ENCODE data around the gene EML6. TPM values are rescaled to one million over a fixed set of nuclear protein-coding genes. Genes with fewer than 3 reads are reported as not detected.

The EML6 gene
- polyA plus RNA-seq, 3 donors: 0.22 to 0.85 (median 0.74) TPM

- 92 to 97% (median 96%) methylated on average over 13 of the region's 13 CpGs for WGBS, 3 donors
Measured at GRCh38 chr2:54962511-54962910, 239.0 kb downstream of the EML6 start.

DNA sequence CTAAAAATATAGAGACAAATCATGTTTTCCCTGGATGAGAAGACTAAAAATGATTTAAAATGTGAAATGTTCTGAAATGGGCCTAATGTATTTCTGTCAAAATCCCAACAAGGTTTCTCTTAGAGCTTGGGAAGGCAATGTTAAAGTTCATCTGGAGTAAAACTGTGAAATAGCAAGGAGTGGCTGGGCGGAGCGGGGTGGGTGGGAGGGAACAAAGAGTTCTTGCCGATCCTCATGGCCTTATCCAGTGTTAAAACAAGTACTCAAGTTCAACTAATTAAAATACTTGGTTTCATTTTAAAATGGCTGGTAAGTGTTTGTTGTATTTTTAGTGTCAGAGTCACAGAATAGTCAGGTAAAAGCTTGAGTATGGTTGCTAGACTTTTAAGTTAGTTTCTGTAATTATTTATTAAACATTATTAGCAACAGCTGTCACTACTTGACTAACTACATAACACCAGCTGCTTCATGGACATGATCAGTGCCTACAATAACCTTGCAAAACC is 239.5 kb downstream of the EML6 start:
- 84 to 92% (median 86%) methylated on average over 3 of the region's 3 CpGs for WGBS, 3 donors
- no peak overlapping the region for H3K27ac ChIP-seq (ENCODE audit: low read depth, low read length)

More at GRCh38 chr2:54962511-54962910, 239.0 kb downstream of the EML6 start:
- no peak overlapping the region for H3K27ac ChIP-seq (ENCODE audit: low read depth, low read length)

DNA sequence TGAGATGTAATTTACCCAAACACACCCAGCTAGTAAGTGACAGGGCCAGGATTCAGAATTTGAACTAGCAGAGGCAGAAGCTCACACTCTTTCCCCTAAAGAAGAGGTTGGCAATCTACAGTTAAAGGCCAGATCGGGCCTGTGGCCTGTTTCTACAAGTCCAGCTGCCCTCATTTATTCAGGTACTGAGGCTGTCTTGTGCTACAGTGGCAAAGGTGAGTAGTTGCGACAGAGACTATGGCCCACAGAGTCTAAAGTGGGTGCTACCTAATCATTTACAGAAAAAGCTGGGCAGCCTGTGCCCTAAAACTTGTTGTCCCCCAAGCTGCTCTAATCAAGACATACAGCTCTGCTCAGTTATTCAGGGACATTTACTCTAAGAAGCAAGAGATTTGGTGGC is 240.0 kb downstream of the EML6 start:
- 93 to 96% (median 94%) methylated on average over 2 of the region's 2 CpGs for WGBS, 3 donors
- H3K27ac ChIP-seq (ENCODE audit: low read depth, low read length): no peak overlapping the region

- no peak overlapping the region for H3K27ac ChIP-seq (ENCODE audit: low read depth, low read length)
- 91 to 96% (median 95%) methylated on average over 8 of the region's 8 CpGs for WGBS, 3 donors
Measured at GRCh38 chr2:54964271-54964670, 240.8 kb downstream of the EML6 start.

- H3K27ac ChIP-seq (ENCODE audit: low read depth, low read length): no peak overlapping the region
- 23 to 68% (median 44%) methylated on average over 4 of the region's 4 CpGs for WGBS, 3 donors
Measured at GRCh38 chr2:54964816-54965215, 241.4 kb downstream of the EML6 start.

- no peak overlapping the region for H3K27ac ChIP-seq (ENCODE audit: low read depth, low read length)
- 95 to 96% (median 96%) methylated on average over 6 of the region's 6 CpGs for WGBS, 3 donors
Measured at GRCh38 chr2:54965425-54965824, 242.0 kb downstream of the EML6 start.

GRCh38 chr2:54966165-54966832 is 242.8 kb downstream of the EML6 start:
- H3K27ac ChIP-seq (ENCODE audit: low read depth, low read length): no peak overlapping the region
- 79 to 86% (median 82%) methylated on average over 8 of the region's 8 CpGs for WGBS, 3 donors

DNA sequence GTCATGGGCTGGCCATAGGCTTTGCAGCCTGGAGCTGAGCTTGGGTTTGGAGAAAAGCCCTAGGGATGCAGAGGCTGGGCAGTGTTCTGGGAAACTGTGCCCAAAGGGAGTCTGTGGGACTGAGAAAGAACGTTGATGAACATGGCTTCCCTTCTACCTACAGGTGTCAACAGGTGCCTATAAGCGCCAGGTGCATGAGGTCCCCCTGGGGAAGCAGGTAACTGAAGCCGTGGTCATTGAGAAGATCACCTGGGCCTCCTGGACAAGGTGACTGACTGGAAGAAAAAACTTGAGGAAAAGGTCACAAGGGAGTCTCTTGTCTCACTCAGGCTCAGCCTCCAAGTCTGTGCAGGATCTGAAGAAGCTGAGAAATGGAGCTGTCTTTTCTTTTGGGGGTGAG is 243.4 kb downstream of the EML6 start:
- WGBS, 3 donors: 93 to 96% (median 95%) methylated on average over 3 of the region's 3 CpGs

GRCh38 chr2:54967269-54967668 is 243.8 kb downstream of the EML6 start:
- H3K27ac ChIP-seq (ENCODE audit: low read depth, low read length): no peak overlapping the region
- WGBS, 3 donors: 68 to 79% (median 72%) methylated on average over 4 of the region's 4 CpGs

More for the DNA sequence above, 243.4 kb downstream of the EML6 start:
- no peak overlapping the region for H3K27ac ChIP-seq (ENCODE audit: low read depth, low read length)

GRCh38 chr2:54967759-54968365 is 244.4 kb downstream of the EML6 start:
- 91 to 94% (median 93%) methylated on average over 18 of the region's 18 CpGs for WGBS, 3 donors
- H3K27ac ChIP-seq (ENCODE audit: low read depth, low read length): no peak overlapping the region

- H3K27ac ChIP-seq (ENCODE audit: low read depth, low read length): no peak overlapping the region
- 86 to 93% (median 88%) methylated on average over 10 of the region's 10 CpGs for WGBS, 3 donors
Measured at GRCh38 chr2:54968561-54969218, 245.2 kb downstream of the EML6 start.

DNA sequence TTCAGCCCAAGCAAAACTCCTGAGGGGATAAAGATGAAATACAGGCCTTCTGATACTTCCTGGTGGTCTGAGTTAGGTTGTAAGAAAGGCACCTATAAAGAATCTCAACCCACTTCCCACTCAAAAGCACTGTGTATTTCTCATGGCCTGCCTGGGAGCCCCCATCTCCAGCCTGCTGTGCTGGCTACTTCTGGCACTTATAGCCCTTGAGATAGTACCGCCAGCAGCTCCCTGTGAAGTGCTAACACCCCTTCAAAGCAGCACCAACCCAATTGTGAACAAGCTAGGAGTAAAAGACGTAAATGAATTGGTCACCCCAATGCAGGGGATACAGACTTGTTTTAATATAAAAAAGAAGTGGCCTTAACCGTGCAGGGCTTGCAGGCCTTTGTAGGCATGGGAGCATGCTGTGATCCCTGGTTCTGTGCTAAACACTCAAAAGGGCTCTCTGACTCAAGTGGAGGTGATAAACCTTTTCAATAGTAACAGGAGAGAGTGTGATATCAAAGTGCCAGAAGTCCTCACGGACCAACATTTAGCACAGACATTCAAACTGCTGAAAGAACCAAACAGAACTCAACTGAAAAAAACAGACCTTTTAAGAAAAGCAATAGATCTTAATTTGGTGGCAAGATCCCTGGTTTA is 246.0 kb downstream of the EML6 start:
- 87 to 98% (median 88%) methylated on average over 4 of the region's 4 CpGs for WGBS, 3 donors
- H3K27ac ChIP-seq (ENCODE audit: low read depth, low read length): no peak overlapping the region

- WGBS, 3 donors: 71 to 93% (median 81%) methylated on average over 7 of the region's 7 CpGs
- no peak overlapping the region for H3K27ac ChIP-seq (ENCODE audit: low read depth, low read length)
Measured at GRCh38 chr2:54969940-54970338, 246.5 kb downstream of the EML6 start.

- 59 to 97% (median 84%) methylated on average over 2 of the region's 2 CpGs for WGBS, 3 donors
- no peak overlapping the region for H3K27ac ChIP-seq (ENCODE audit: low read depth, low read length)
Measured at GRCh38 chr2:54975175-54975574, 251.7 kb downstream of the EML6 start.

- H3K27ac ChIP-seq (ENCODE audit: low read depth, low read length): peak overlapping the region; percentile 77
- 72 to 81% (median 78%) methylated on average over 4 of the region's 4 CpGs for WGBS, 3 donors
Measured at GRCh38 chr2:54975598-54976492, 252.4 kb downstream of the EML6 start.

GRCh38 chr2:54977149-54977548 is 253.7 kb downstream of the EML6 start:
- 27 to 40% (median 31%) methylated on average over 2 of the region's 2 CpGs for WGBS, 3 donors
- H3K27ac ChIP-seq (ENCODE audit: low read depth, low read length): no peak overlapping the region

DNA sequence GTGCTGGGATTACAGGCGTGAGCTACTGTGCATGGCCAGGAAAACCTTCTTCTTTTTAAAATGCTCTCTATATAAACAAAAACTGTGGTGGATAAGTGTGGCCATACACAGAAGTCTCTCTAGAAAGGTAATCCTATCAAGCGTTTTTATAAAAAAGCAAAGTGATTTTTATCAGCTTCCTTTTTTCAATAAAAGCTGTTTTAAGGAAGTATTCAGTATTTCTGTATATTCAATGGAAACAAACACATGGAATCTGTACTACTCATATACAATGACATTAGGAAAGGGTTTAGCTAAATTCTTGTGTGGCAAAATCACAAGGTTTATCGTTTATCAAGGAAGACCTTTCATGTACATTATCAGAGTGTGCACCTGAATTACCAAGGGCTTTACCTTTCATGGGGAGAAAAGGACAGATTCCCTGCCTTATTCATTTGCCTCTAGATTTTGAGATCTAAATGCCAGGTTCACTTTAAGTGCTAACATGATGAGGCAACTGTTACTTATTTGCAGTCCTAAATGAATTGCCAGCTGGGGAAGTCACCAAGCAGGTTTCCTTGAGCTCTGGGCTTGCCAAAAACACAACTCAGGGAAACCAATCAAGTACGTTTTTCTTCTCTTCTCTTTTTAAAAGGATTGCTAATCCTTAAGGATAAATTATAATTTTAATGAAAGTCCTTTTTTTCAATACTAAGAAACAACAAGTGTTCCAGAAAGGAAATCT is 256.0 kb downstream of the EML6 start:
- 27 to 48% (median 47%) methylated on average over 4 of the region's 4 CpGs for WGBS, 3 donors
- H3K27ac ChIP-seq (ENCODE audit: low read depth, low read length): no peak overlapping the region
